ENCODE measurements around the gene GDPD5. TPM values are rescaled to one million over a fixed set of nuclear protein-coding genes. Genes with fewer than 3 reads are reported as not detected.
A peak's percentile ranks its signal among the peaks of the same experiment; 100 is the strongest.
"Not testable (repeated sequence)": the region's sequence is repeated elsewhere in the genome, so short reads cannot be mapped to it uniquely, and the experiment has no call there.

GDPD5 gene
- total RNA-seq, 1 donor from 2014 or later: 8.4 TPM

DNA sequence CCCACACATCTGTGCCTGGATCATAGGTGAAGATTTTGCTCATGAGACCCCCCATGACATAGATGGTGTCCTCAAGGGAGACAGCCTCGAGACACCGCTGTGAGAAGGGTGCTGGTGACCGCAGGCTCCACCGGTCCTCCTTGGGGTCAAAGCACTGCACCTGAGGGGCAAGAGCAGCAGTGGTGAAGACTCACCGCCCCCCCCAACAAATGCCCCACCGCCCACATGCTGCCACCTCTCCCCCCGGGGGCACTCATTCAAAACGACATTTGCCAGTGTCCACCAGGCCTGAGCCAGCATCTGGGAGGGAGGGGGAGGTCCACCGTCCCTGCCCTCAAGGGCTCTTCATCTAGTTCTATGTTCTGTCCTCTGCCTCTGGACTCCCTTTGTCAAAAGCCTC is 102.0 kb downstream of the GDPD5 start:
- DNase-seq (no peak), ATAC-seq (no peak)
- intact Hi-C loops (cut with micrococcal nuclease): no loop called here

GRCh38 chr11:75422248-75423231 is 103.2 kb downstream of the GDPD5 start:
- ATAC-seq (no peak), DNase-seq (no peak)
- intact Hi-C loops (cut with micrococcal nuclease): no loop called here

GRCh38 chr11:75421902-75422247 is 103.9 kb downstream of the GDPD5 start:
- ATAC-seq: no peak
- intact Hi-C loops (cut with micrococcal nuclease): no loop called here
- no peak for DNase-seq

GRCh38 chr11:75421035-75421602 is 104.6 kb downstream of the GDPD5 start:
- DNase-seq (no peak), ATAC-seq (no peak)
- intact Hi-C loops (cut with micrococcal nuclease): no loop called here

GRCh38 chr11:75420224-75421034 is 105.3 kb downstream of the GDPD5 start:
- intact Hi-C loops (cut with micrococcal nuclease): no loop called here
- ATAC-seq (no peak), DNase-seq (no peak)

- intact Hi-C loops (cut with micrococcal nuclease): no loop called here
- DNase-seq: no peak
- ATAC-seq: no peak
Measured at GRCh38 chr11:75413864-75414263, 111.9 kb downstream of the GDPD5 start.

DNA sequence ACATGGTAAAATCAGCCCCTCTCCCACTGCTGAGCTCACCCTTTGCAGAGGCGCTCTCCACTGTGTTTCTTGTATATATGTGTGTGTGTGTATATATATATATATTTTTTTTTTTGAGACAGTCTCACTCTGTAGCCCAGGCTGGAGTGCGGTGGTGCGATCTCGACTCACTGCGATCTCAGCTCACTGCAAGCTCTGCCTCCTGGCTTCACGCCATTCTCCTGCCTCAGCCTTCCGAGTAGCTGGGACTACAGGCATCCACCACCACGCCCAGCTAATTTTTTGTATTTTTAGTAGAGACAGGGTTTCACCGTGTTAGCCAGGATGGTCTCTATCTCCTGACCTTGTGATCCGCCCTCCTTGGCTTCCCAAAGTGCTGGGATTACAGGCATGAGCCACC is 112.6 kb downstream of the GDPD5 start:
- ATAC-seq; DNase-seq; intact Hi-C loops (cut with micrococcal nuclease): not testable (repeated sequence)

DNA sequence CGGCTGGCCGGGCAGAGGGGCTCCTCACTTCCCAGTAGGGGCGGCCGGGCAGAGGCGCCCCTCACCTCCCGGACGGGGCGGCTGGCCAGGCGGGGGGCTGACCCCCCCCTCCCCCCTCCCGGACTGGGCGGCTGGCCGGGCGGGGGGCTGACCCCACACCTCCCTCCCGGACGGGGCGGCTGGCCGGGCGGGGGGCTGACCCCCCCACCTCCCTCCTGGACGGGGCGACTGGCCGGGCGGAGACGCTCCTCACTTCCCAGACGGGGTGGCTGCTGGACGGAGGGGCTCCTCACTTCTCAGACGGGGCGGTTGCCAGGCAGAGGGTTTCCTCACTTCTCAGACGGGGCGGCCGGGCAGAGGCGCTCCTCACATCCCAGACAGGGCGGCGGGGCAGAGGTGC is 115.8 kb downstream of the GDPD5 start:
- intact Hi-C loops (cut with micrococcal nuclease); DNase-seq; ATAC-seq: not testable (repeated sequence)

- intact Hi-C loops (cut with micrococcal nuclease): no loop called here
- ATAC-seq: no peak
- DNase-seq: no peak
Measured at GRCh38 chr11:75408957-75409219, 116.9 kb downstream of the GDPD5 start.

GRCh38 chr11:75406338-75406777 is 119.4 kb downstream of the GDPD5 start:
- intact Hi-C loops (cut with micrococcal nuclease): no loop called here
- ATAC-seq (no peak), DNase-seq (no peak)

GRCh38 chr11:75403983-75404658 is 121.6 kb downstream of the GDPD5 start:
- intact Hi-C loops (cut with micrococcal nuclease): no loop called here
- DNase-seq (no peak), ATAC-seq (no peak)

DNA sequence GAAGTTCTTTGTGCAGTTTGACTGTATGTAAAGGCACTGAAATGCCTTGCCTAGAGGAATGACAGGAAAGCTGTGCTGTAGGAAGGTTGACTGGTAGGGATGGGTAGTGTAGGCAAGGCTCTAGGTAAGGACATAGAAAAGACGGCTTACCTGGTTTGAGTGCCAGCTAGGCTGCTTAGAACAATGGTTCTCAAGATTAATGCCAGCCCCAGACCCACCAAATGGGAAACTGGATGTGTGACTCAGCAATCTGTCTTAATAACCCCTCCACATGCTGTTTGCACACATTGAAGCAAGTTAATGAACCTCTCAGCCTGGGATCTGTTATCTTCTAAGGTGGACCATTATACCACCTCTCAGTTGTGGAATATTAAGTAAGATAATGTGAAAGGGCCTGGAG is 122.7 kb downstream of the GDPD5 start:
- no peak for ATAC-seq
- intact Hi-C loops (cut with micrococcal nuclease): no loop called here

GRCh38 chr11:75402002-75402773 is 123.6 kb downstream of the GDPD5 start:
- no peak for DNase-seq
- intact Hi-C loops (cut with micrococcal nuclease): no loop called here
- ATAC-seq: no peak

More for the DNA sequence above, 122.7 kb downstream of the GDPD5 start:
- DNase-seq: no peak

- intact Hi-C loops (cut with micrococcal nuclease): no loop called here
- DNase-seq (no peak), ATAC-seq (peak; percentile 6)
Measured at GRCh38 chr11:75400146-75400865, 125.4 kb downstream of the GDPD5 start.

GRCh38 chr11:75399344-75400145 is 126.2 kb downstream of the GDPD5 start, which contains the start of gene RPS3:
RPS3 (plus strand) TSS chr11:75399518; CDS start chr11:75399548, 30 bp downstream.
- DNase-seq (peak; percentile 95), ATAC-seq (peak; percentile 97)
- intact Hi-C loops (cut with micrococcal nuclease): no loop called here

DNA sequence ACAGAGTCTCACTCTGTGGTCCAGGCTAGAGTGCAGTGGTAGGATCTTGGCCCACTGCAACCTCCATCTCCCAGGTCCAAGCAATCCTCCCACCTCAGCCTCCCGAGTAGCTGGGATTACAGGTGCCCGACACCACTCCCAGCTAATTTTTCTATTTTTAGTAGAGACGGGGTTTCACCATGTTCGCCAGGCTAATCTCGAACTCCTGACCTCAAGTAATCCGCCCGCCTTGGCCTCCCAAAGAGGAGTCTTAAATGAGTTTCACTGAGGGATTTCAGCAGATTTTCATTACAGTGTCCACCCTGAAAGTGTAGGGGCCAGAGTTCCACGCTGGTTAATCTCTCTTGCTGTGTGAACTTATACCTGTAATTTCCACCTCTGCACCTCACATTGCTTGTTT is 126.8 kb downstream of the GDPD5 start:
- ATAC-seq: no peak
- intact Hi-C loops (cut with micrococcal nuclease): no loop called here
- no peak for DNase-seq

All from left ventricle myocardium superior (tissue), 1 donor.